Esophagus muscularis mucosa (tissue), 4 donors: Measurements from ENCODE around the gene TM4SF4. TPM values are rescaled to one million over a fixed set of nuclear protein-coding genes. Genes with fewer than 3 reads are reported as not detected.

Experiments
- DNase-seq: peaks from one replicate; pipeline ENCODE4 v3.0.0-alpha.2; 2017; ENCODE audit errors: extremely low spot score
- H3K27ac ChIP-seq, 4 donors: fragments of 200-600 bp; sonication (generic); replicated peaks in 1 of 4; 1 replicate in 3 of 4; 2 replicates in 1 of 4; pipeline ENCODE4 v1.5.1; 2016 to 2019; ENCODE audit warnings: mild to moderate bottlenecking in 1 of 4
- H3K27me3 ChIP-seq, 4 donors: fragments of 200-600 bp; sonication (generic); one replicate each; pipeline versions ENCODE4 v1.5.1 to v1.6.0; 2016 to 2019
- H3K36me3 ChIP-seq, 4 donors: fragments of 200-600 bp; sonication (generic); one replicate each; pipeline ENCODE4 v1.5.1; 2016 to 2019
- H3K4me1 ChIP-seq, 4 donors: fragments of 200-600 bp; sonication (generic); one replicate each; pipeline ENCODE4 v1.5.1; 2016 to 2019
- H3K4me3 ChIP-seq, 4 donors: fragments of 200-600 bp; sonication (generic); 1 replicate in 2 of 4; 2 replicates in 2 of 4; pipeline ENCODE4 v1.5.1; 2016 to 2019; ENCODE audit warnings: mild to moderate bottlenecking in 4 of 4, moderate library complexity in 1 of 4
- H3K9me3 ChIP-seq, 4 donors: fragments of 200-600 bp; sonication (generic); 1 replicate in 3 of 4; 2 replicates in 1 of 4; pipeline ENCODE4 v1.5.1; 2016 to 2019
- EP300 ChIP-seq: sonication (generic); formaldehyde crosslinking; IDR thresholded peaks from one replicate; pipeline ENCODE4 v1.6.1; 2017; ENCODE audit warnings: antibody characterized with exemption
- POLR2A ChIP-seq: fragments of 450-650 bp; IDR thresholded peaks from one replicate; pipeline ENCODE4 v1.6.1; 2017; ENCODE audit warnings: antibody characterized with exemption, moderate library complexity, mild to moderate bottlenecking, low read depth
- POLR2AphosphoS5 ChIP-seq, 2 donors: sonication (generic); formaldehyde crosslinking; IDR thresholded peaks; one replicate each; pipeline ENCODE4 v1.6.1; 2017; ENCODE audit warnings: antibody characterized with exemption in 2 of 2
- WGBS: methylation state at CpG from one replicate; pipeline ENCODE4 v1.1.5; 2018; 5-methylcytosine and 5-hydroxymethylcytosine counted together
- intact Hi-C: fragments of 100-400 bp; cut with DNase I; formaldehyde crosslinking; loops from one replicate; pipeline ENCODE4 v1.15.1; 2023
- total RNA-seq, 4 donors: library from RNA; depleted of rRNA; stranded (reverse); fragments of >200 nt; gene quantifications; one replicate each; pipeline versions ENCODE4 v1.1.0 to v1.2.1, GENCODE V29; 2016
- TF ChIP-seq, protein P1 (sequence below), 3 experiments: fragments of 200-600 bp in 2 of 3; fragments of 450-650 bp in 1 of 3; sonication (generic) in 2 of 3; IDR thresholded peaks; one replicate each; pipeline ENCODE4 v1.5.1; 2017 to 2019; ENCODE audit warnings: antibody characterized with exemption in 3 of 3, mild to moderate bottlenecking in 2 of 3, moderate library complexity in 1 of 3

The TM4SF4 gene
- total RNA-seq, 4 donors from 2014 or later, result 0.11 to 5.5 (median 2.7) TPM; not detected in 1

DNA sequence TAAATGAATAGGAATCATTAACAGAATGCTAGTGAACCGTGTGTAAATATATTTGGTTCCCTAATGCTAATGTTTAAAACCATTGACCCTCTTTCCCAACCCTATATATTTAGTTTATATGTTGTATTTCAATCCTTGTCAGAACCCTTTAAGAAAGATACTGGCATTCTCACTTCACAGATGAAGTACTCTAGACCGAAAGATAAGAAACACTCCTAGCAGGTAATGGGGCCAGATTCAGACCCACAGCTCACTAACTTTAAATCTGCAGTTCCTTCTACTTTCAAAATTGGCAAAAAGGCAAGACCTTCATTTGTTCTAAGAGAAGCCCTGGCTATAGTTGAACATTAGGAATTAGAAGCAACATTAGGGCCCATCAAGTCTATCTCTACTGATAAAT, 42.3 kb upstream of the TM4SF4 start:
- Histone ChIP-seq H3K36me3 (no peaks in the 10 kb centered on the region), H3K27me3 (no peaks in the 10 kb centered on the region), H3K4me3 (no peak overlapping the region), H3K9me3 (no peaks in the 10 kb centered on the region), H3K27ac (no peak overlapping the region), H3K4me1 (no peaks in the 10 kb centered on the region)
- intact Hi-C loops, result no loop called here
- DNase-seq, result no peak
- WGBS, result 95% methylated on average over 2 of the region's 2 CpGs
- TF ChIP-seq EP300, result no peak
- TF ChIP-seq POLR2A, result no peak
- TF ChIP-seq, protein P1, sequence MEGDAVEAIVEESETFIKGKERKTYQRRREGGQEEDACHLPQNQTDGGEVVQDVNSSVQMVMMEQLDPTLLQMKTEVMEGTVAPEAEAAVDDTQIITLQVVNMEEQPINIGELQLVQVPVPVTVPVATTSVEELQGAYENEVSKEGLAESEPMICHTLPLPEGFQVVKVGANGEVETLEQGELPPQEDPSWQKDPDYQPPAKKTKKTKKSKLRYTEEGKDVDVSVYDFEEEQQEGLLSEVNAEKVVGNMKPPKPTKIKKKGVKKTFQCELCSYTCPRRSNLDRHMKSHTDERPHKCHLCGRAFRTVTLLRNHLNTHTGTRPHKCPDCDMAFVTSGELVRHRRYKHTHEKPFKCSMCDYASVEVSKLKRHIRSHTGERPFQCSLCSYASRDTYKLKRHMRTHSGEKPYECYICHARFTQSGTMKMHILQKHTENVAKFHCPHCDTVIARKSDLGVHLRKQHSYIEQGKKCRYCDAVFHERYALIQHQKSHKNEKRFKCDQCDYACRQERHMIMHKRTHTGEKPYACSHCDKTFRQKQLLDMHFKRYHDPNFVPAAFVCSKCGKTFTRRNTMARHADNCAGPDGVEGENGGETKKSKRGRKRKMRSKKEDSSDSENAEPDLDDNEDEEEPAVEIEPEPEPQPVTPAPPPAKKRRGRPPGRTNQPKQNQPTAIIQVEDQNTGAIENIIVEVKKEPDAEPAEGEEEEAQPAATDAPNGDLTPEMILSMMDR (IDR thresholded peaks at IDR 0.05), result no peak

DNA sequence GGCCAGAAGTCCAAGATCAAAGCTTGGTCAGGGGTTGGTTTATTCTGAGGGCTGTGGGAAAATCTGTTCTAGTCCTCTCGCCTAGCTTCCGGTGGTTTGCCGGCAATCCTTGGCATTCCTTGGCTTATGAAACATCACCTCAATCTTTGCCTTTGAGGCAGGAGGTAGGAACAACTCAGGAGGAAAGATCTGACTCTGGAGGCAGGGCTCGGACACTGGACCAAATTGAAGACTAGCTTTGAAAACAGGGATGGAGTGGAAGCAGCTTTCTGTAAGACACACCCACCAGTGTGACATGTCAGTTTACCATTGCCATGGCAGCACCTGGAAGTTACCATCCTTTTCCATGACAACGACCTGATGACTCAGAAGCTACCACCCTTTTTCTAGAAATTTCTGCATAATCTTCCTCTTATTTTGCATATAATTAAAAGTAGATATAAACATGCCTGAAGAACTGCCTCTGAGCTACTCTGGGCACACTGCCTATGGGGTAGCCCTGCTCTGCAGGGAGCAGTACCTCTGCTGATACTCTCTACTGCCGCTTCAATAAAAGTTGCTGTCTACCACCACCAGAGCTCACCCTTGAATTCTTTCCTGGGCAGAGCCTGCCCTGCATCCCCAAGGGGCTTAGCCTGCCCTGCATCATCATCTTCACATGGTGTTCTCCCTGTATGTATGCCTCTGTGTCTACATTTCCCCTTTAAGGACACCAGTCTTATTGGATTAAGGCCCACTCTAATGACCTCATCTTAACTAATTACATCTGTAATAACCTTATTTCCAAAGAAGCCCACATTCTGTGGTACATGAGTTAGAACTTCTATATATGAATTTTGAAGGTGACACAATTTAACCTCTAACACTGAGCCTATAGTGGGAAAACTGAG, 38.3 kb upstream of the TM4SF4 start:
- no peak for DNase-seq
- 92% methylated on average over 6 of the region's 6 CpGs for WGBS

DNA sequence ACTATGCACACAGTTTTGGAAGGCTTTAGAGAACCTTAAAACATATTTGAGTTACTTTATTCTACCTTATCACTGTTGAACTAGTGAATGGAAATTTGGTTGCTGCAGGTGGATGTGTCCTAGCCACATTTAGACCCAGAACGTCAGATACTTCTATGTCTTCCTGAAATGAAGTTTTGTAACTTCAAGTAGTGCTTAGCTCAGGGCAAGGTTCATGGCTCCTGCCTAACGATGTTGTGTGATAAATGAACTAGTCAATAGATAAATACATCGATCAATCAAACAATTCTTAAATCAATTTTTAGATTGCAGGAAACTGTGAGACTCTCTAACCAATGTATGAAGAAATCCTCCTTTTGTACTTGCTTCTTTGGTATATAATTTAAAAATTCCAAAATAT, 37.2 kb upstream of the TM4SF4 start:
- no peak for TF ChIP-seq EP300
- no peak for TF ChIP-seq POLR2A
- TF ChIP-seq, protein P1 (IDR thresholded peaks at IDR 0.05), result no peak
- no peak for TF ChIP-seq POLR2AphosphoS5 (IDR thresholded peaks at IDR 0.05)
- DNase-seq, result no peak
- Histone ChIP-seq H3K36me3 (no peaks in the 10 kb centered on the region), H3K4me3 (no peak overlapping the region), H3K9me3 (no peaks in the 10 kb centered on the region), H3K27ac (no peak overlapping the region), H3K27me3 (no peaks in the 10 kb centered on the region), H3K4me1 (peaks cover 0 to 5% (median 0%) of the 10 kb centered on the region in 4 donors)
- WGBS, result 85% methylated on average over 3 of the region's 3 CpGs
- intact Hi-C loops, result no loop called here

More for the DNA sequence above, 38.3 kb upstream of the TM4SF4 start:
- Histone ChIP-seq H3K27me3 (no peaks in the 10 kb centered on the region), H3K9me3 (no peaks in the 10 kb centered on the region), H3K36me3 (no peaks in the 10 kb centered on the region), H3K4me3 (no peak overlapping the region), H3K27ac (no peak overlapping the region), H3K4me1 (no peaks in the 10 kb centered on the region)
- intact Hi-C loops, result no loop called here
- TF ChIP-seq EP300, result no peak

DNA sequence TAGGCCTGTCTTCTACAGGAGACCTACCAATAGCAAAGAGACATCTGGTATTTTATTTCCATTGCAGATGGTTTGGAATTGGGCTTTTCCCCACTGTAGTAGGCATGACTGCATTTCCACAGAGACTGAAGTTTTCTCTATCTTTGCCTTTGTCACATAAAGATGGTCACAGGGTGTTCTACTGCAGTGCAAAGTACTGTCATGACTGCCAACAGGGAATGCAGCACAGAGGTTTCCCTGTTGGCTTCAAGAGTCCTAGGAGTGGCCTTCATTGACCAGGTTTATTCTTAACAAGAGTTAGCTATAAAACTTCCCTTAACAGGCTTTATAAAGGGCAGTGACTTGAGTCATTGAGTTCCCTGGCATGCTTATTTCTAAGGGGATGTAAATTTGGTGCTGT, 36.8 kb upstream of the TM4SF4 start:
- H3K36me3 ChIP-seq, result no peaks in the 10 kb centered on the region
- intact Hi-C loops, result no loop called here
- no peaks in the 10 kb centered on the region for H3K9me3 ChIP-seq
- H3K27ac ChIP-seq, result no peak overlapping the region
- H3K27me3 ChIP-seq, result no peaks in the 10 kb centered on the region
- peaks cover 0 to 9% (median 2%) of the 10 kb centered on the region in 4 donors for H3K4me1 ChIP-seq
- no peak overlapping the region for H3K4me3 ChIP-seq
- TF ChIP-seq, protein P1 (IDR thresholded peaks at IDR 0.05), result no peak
- TF ChIP-seq POLR2A (no peak), POLR2AphosphoS5 (IDR thresholded peaks at IDR 0.05) (no peak), EP300 (no peak)
- DNase-seq, result no peak

DNA sequence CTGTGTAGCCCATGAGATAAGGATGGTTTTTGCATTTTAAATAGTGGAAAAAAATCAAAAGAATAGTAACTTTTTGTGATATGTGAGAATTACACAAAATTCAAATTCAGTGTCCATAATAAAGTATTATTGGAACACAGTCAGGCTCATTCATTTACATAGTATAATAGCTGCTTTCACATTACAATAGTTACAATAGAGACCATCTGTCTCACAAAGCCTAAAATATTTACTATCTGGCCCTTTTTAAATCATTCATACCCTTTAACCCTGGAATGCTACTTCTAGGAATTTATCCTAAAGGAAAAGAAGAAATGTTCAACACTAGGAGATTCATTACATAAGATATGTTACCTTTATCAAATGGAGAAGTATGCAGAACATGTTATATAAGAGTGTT, 35.5 kb upstream of the TM4SF4 start:
- intact Hi-C loops, result no loop called here
- H3K27ac ChIP-seq, result no peak overlapping the region
- peaks cover 0 to 19% (median 9%) of the 10 kb centered on the region in 4 donors for H3K4me1 ChIP-seq
- no peaks in the 10 kb centered on the region for H3K27me3 ChIP-seq
- H3K36me3 ChIP-seq, result no peaks in the 10 kb centered on the region
- no peak for DNase-seq
- no peak for TF ChIP-seq POLR2AphosphoS5 (IDR thresholded peaks at IDR 0.05)
- no peak for TF ChIP-seq POLR2A
- TF ChIP-seq, protein P1 (IDR thresholded peaks at IDR 0.05), result no peak
- no peak for TF ChIP-seq EP300
- H3K9me3 ChIP-seq, result no peaks in the 10 kb centered on the region
- H3K4me3 ChIP-seq, result no peak overlapping the region
